H9 (cell line): ENCODE data around the gene CCSER1. TPM values are rescaled to one million over a fixed set of nuclear protein-coding genes. Genes with fewer than 3 reads are reported as not detected.

Experiments used
- DNase-seq: peaks from one replicate; pipeline ENCODE4 v3.0.0-alpha.2; 2017
- H2AFZ ChIP-seq: one replicate; pipeline ENCODE4 v1.6.1; 2013; ENCODE audit warnings: mild to moderate bottlenecking, low read length, control low read depth, moderate library complexity
- H2AK5ac ChIP-seq: 2 replicates; pipeline ENCODE4 v1.6.1; 2013; ENCODE audit warnings: low read length, control low read depth, mixed read lengths; ENCODE audit not compliant: insufficient read length
- H2BK120ac ChIP-seq: one replicate; pipeline ENCODE4 v1.6.1; 2013; ENCODE audit warnings: low read depth, mild to moderate bottlenecking, low read length, control low read depth, inconsistent platforms; ENCODE audit not compliant: poor library complexity, severe bottlenecking
- H2BK12ac ChIP-seq: 2 replicates; pipeline ENCODE4 v1.6.1; 2013; ENCODE audit warnings: low read length, control low read depth, mixed read lengths, low read depth; ENCODE audit not compliant: insufficient read length
- H2BK15ac ChIP-seq: 2 replicates; pipeline ENCODE4 v1.6.1; 2013; ENCODE audit warnings: low read depth, low read length, control low read depth
- H2BK20ac ChIP-seq: one replicate; pipeline ENCODE4 v1.6.1; 2013; ENCODE audit warnings: low read depth, mild to moderate bottlenecking, low read length, control low read depth, inconsistent platforms; ENCODE audit not compliant: poor library complexity, severe bottlenecking
- H2BK5ac ChIP-seq: 2 replicates; pipeline ENCODE4 v1.6.1; 2013; ENCODE audit warnings: low read length, control low read depth, mixed read lengths; ENCODE audit not compliant: insufficient read length
- H3K14ac ChIP-seq: 2 replicates; pipeline ENCODE4 v1.6.1; 2013; ENCODE audit warnings: low read length, control low read depth; ENCODE audit not compliant: insufficient read depth
- H3K18ac ChIP-seq: 2 replicates; pipeline ENCODE4 v1.6.1; 2013; ENCODE audit warnings: low read depth, mild to moderate bottlenecking, mixed read lengths, low read length, control low read depth; ENCODE audit not compliant: insufficient read length
- H3K23ac ChIP-seq: 2 replicates; pipeline ENCODE4 v1.6.1; 2013; ENCODE audit warnings: low read length, control low read depth, mixed read lengths, low read depth; ENCODE audit not compliant: insufficient read length
- H3K23me2 ChIP-seq: 2 replicates; pipeline ENCODE4 v1.6.1; 2013; ENCODE audit warnings: low read depth, mild to moderate bottlenecking, mixed read lengths, low read length, control low read depth; ENCODE audit not compliant: insufficient read length, poor library complexity, severe bottlenecking
- H3K27ac ChIP-seq: 2 replicates; pipeline ENCODE4 v1.5.1; 2013; ENCODE audit warnings: low read length, control low read depth, mixed read lengths, low read depth; ENCODE audit not compliant: insufficient read length
- H3K27me3 ChIP-seq: 2 replicates; pipeline ENCODE4 v1.6.1; 2013; ENCODE audit warnings: low read length, control low read depth, inconsistent platforms; ENCODE audit not compliant: insufficient read depth
- H3K4ac ChIP-seq: 2 replicates; pipeline ENCODE4 v1.6.1; 2013; ENCODE audit warnings: low read depth, mild to moderate bottlenecking, control low read depth, inconsistent platforms, low read length, moderate library complexity
- H3K4me1 ChIP-seq: 2 replicates; pipeline ENCODE4 v1.6.1; 2013; ENCODE audit warnings: low read length, control low read depth, inconsistent platforms; ENCODE audit not compliant: insufficient read depth
- H3K4me2 ChIP-seq: 2 replicates; pipeline ENCODE4 v1.6.1; 2013; ENCODE audit warnings: low read length, control low read depth, mixed read lengths; ENCODE audit not compliant: insufficient read length, insufficient read depth
- H3K56ac ChIP-seq: 2 replicates; pipeline ENCODE4 v1.6.1; 2013; ENCODE audit warnings: low read depth, mild to moderate bottlenecking, mixed read lengths, low read length, control low read depth; ENCODE audit not compliant: insufficient read length
- H3K79me1 ChIP-seq: 2 replicates; pipeline ENCODE4 v1.6.1; 2013; ENCODE audit warnings: low read depth, mild to moderate bottlenecking, moderate library complexity, low read length, control low read depth, inconsistent platforms; ENCODE audit not compliant: insufficient read depth, poor library complexity, severe bottlenecking
- H3K79me2 ChIP-seq: 2 replicates; pipeline ENCODE4 v1.6.1; 2013; ENCODE audit warnings: low read length, control low read depth, inconsistent platforms; ENCODE audit not compliant: insufficient read depth
- H3K9ac ChIP-seq: 2 replicates; pipeline ENCODE4 v1.6.1; 2013; ENCODE audit warnings: low read length, control low read depth, mixed read lengths; ENCODE audit not compliant: insufficient read length; ENCODE audit errors: extremely low read depth
- H3K9me3 ChIP-seq: one replicate; pipeline ENCODE4 v1.6.1; 2013; ENCODE audit warnings: low read depth, low read length, inconsistent platforms; ENCODE audit not compliant: control insufficient read depth
- H3T11ph ChIP-seq: one replicate; pipeline ENCODE4 v1.6.1; 2013; ENCODE audit warnings: mild to moderate bottlenecking, low read length, control low read depth, inconsistent platforms
- H4K20me1 ChIP-seq: one replicate; pipeline ENCODE4 v1.6.1; 2013; ENCODE audit not compliant: control insufficient read depth, insufficient read length, insufficient read depth
- H4K5ac ChIP-seq: 2 replicates; pipeline ENCODE4 v1.6.1; 2013; ENCODE audit warnings: low read depth, mild to moderate bottlenecking, mixed read lengths, low read length, control low read depth; ENCODE audit not compliant: insufficient read length
- H4K8ac ChIP-seq: replicated peaks from 2 replicates; pipeline ENCODE4 v1.6.1; 2013; ENCODE audit warnings: low read length, control low read depth, mixed read lengths, low read depth; ENCODE audit not compliant: insufficient read length
- H4K91ac ChIP-seq: 2 replicates; pipeline ENCODE4 v1.6.1; 2013; ENCODE audit warnings: low read depth, mild to moderate bottlenecking, moderate library complexity, mixed read lengths, low read length, control low read depth; ENCODE audit not compliant: insufficient read length
- H3K27ac Mint-ChIP-seq, 3 experiments: 2 replicates in 2 of 3; 3 replicates in 1 of 3; pipeline ENCODE4 v1.8.0; 2020 to 2021; ENCODE audit warnings: mixed read lengths in 3 of 3, mild to moderate bottlenecking in 1 of 3, moderate library complexity in 1 of 3
- H3K27me3 Mint-ChIP-seq: 2 replicates; pipeline ENCODE4 v1.8.0; 2021; ENCODE audit warnings: low read depth, mild to moderate bottlenecking, moderate library complexity, mixed read lengths
- H3K36me3 Mint-ChIP-seq, 3 experiments: 2 replicates in 2 of 3; 3 replicates in 1 of 3; pipeline ENCODE4 v1.8.0; 2020 to 2021; ENCODE audit warnings: low read depth in 3 of 3, mixed read lengths in 3 of 3; ENCODE audit not compliant: insufficient read depth in 1 of 3
- H3K4me1 Mint-ChIP-seq, 2 experiments: 2 replicates each; pipeline ENCODE4 v1.8.0; 2020; ENCODE audit warnings: mixed read lengths in 2 of 2
- H3K4me3 Mint-ChIP-seq, 2 experiments: 2 replicates in 1 of 2; 3 replicates in 1 of 2; pipeline ENCODE4 v1.8.0; 2020 to 2021; ENCODE audit warnings: mild to moderate bottlenecking in 2 of 2, mixed read lengths in 2 of 2, moderate library complexity in 1 of 2
- H3K9me3 Mint-ChIP-seq, 2 experiments: 2 replicates in 1 of 2; 3 replicates in 1 of 2; pipeline ENCODE4 v1.8.0; 2020; ENCODE audit warnings: mild to moderate bottlenecking in 2 of 2, mixed read lengths in 2 of 2, moderate library complexity in 1 of 2
- WGBS: extraction: QIAGEN DNeasy Blood & Tissue Kit; methylation state at CpG from one replicate; pipeline ENCODE4 v1.1.7; 2013; ENCODE audit warnings: missing lambda C conversion rate, low lambda C conversion rate, mixed read lengths; ENCODE audit not compliant: insufficient read length; ENCODE audit errors: extremely low coverage; 5-methylcytosine and 5-hydroxymethylcytosine counted together
- total RNA-seq: library from RNA; stranded (reverse); gene quantifications from 2 replicates; pipeline ENCODE4 v1.2.1, GENCODE V29; 2021
- TF ChIP-seq, protein P1 (sequence below): fragments of 200-600 bp; sonication (generic); conservative IDR thresholded peaks from 3 replicates; pipeline ENCODE4 v1.8.0; 2021; ENCODE audit warnings: antibody characterized with exemption, mild to moderate bottlenecking

CCSER1 gene
- total RNA-seq, 1 experiment from 2014 or later, result 0.37 TPM

DNA sequence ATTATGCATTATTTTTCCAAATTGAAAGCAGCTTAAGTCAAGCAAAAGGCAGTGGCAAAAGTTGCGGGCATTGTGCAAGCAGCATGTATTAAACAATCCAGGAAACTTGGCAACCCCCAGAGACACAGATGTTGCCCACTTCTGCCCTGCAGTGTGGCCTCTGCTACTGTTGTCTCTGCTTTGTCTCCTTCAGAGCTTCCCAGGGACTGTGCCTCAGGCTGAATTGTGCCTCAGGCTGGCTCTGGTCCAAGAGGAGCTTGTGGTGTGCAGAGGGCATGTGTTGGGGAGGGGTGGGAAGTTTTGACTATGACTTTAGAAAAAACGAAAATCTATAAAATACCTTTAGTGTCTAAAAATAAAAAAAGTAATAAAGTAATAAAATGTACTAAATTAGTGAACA, 201.4 kb downstream of the CCSER1 start:
- H2BK5ac ChIP-seq, result no peak overlapping the region
- H3K4ac ChIP-seq, result no peak overlapping the region
- H4K8ac ChIP-seq, result no peak overlapping the region
- Mint-ChIP-seq H3K4me3 (no peak overlapping the region), H3K9me3 (peaks cover 2 to 3% of the 10 kb centered on the region in 2 experiments; a peak in 2 of 5 replicates), H3K4me1 (0 out of 4 replicates have a peak, but pooled peaks cover 0 to 3% of the 10 kb centered on the region in 2 experiments), H3K27me3 (no peaks in the 10 kb centered on the region), H3K27ac (no peak overlapping the region), H3K36me3 (0 out of 7 replicates have a peak, but pooled peaks cover 0 to 3% (median 0%) of the 10 kb centered on the region in 3 experiments)
- H3K27ac ChIP-seq, result no peak overlapping the region
- H2AK5ac ChIP-seq, result no peak overlapping the region
- H2BK12ac ChIP-seq, result no peak overlapping the region
- no peaks in the 10 kb centered on the region for H3K27me3 ChIP-seq
- no peak overlapping the region for H4K91ac ChIP-seq
- no peak overlapping the region for H2BK15ac ChIP-seq
- H3K9me3 ChIP-seq, result no peaks in the 10 kb centered on the region
- H2AFZ ChIP-seq, result no peak overlapping the region
- H3K9ac ChIP-seq, result no peak overlapping the region
- H3K79me1 ChIP-seq, result no peaks in the 10 kb centered on the region
- DNase-seq, result no peak
- H3K79me2 ChIP-seq, result no peaks in the 10 kb centered on the region
- no peak overlapping the region for H3K14ac ChIP-seq
- H3T11ph ChIP-seq, result no peak overlapping the region
- no peak overlapping the region for H2BK120ac ChIP-seq
- no peaks in the 10 kb centered on the region for H4K20me1 ChIP-seq
- no peaks in the 10 kb centered on the region for H3K4me1 ChIP-seq
- TF ChIP-seq, protein P1, sequence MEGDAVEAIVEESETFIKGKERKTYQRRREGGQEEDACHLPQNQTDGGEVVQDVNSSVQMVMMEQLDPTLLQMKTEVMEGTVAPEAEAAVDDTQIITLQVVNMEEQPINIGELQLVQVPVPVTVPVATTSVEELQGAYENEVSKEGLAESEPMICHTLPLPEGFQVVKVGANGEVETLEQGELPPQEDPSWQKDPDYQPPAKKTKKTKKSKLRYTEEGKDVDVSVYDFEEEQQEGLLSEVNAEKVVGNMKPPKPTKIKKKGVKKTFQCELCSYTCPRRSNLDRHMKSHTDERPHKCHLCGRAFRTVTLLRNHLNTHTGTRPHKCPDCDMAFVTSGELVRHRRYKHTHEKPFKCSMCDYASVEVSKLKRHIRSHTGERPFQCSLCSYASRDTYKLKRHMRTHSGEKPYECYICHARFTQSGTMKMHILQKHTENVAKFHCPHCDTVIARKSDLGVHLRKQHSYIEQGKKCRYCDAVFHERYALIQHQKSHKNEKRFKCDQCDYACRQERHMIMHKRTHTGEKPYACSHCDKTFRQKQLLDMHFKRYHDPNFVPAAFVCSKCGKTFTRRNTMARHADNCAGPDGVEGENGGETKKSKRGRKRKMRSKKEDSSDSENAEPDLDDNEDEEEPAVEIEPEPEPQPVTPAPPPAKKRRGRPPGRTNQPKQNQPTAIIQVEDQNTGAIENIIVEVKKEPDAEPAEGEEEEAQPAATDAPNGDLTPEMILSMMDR, result no peak
- no peak overlapping the region for H3K23ac ChIP-seq
- H4K5ac ChIP-seq, result no peak overlapping the region
- H3K18ac ChIP-seq, result no peak overlapping the region
- no CpG with 5 or more reads among the region's 2 CpGs for WGBS
- H3K4me2 ChIP-seq, result no peak overlapping the region
- H2BK20ac ChIP-seq, result no peak overlapping the region
- H3K56ac ChIP-seq, result no peak overlapping the region
- no peaks in the 10 kb centered on the region for H3K23me2 ChIP-seq
